Myometrial cell (primary cell): Measurements from ENCODE around the gene AIG1. TPM values are rescaled to one million over a fixed set of nuclear protein-coding genes. Genes with fewer than 3 reads are reported as not detected.

Experiments
- total RNA-seq: library from RNA; depleted of rRNA; stranded (reverse); fragments of >200 nt; gene quantifications from 2 replicates; pipeline ENCODE4 v1.2.3, GENCODE V29; 2015

AIG1 gene
- total RNA-seq, result 13.8 and 21.8 TPM in 2 replicates

DNA sequence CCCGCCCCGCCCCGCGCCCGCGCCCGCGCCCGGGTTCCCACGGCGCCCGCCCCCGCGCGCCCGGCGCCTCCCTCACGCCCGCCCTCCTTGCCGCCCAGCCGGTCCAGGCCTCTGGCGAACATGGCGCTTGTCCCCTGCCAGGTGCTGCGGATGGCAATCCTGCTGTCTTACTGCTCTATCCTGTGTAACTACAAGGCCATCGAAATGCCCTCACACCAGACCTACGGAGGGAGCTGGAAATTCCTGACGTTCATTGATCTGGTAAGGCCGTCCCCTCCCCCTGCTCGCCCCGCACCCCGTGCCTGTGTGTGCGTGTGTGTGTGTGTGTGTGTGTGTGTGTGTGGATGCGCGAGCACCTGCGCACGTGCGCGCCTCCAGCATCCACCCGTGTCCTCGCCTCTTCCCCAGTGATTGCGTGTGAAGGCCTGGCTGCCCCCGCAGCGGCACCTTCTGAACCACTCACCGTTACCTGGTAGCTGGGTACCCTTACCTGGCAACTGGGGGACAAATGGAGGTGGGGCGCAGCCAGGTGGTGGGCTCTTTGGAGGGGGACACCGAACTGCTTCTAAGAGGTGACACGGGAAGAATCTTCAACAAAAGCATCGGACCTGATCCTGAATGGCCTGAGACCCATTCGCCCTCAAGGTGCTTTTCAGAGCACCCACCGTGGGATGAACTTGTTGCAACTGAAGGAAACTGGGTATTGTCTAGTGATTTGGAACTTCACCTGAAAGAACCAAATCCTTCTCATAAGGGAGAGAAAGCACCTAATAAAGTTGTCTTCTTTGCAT, at the start of gene AIG1:
TSS of gene AIG1 (plus strand) at position 84 of the 791 bp plus-strand sequence. CDS start at position 121, 37 bp downstream.

Other genes starting within 250 kb of the AIG1 start
- 4.3 and 5.3 TPM in 2 replicates for gene HIVEP2, start 115.7 kb upstream of the AIG1 start, total RNA-seq